HepG2 (cell line): ENCODE results near the gene ANKRD55. TPM values are rescaled to one million over a fixed set of nuclear protein-coding genes. Genes with fewer than 3 reads are reported as not detected.

Source experiments
- AHDC1 ChIP-seq: sonication (generic); formaldehyde crosslinking; IDR thresholded peaks from 2 replicates; pipeline ENCODE4 v1.5.1; 2020; ENCODE audit warnings: mild to moderate bottlenecking, missing genetic modification reagents, borderline replicate concordance
- GFI1 ChIP-seq: sonication (generic); formaldehyde crosslinking; IDR thresholded peaks from 2 replicates; pipeline ENCODE4 v1.5.0; 2020; ENCODE audit warnings: missing genetic modification reagents, mild to moderate bottlenecking, borderline replicate concordance
- HDAC1 ChIP-seq: sonication (generic); formaldehyde crosslinking; IDR thresholded peaks from 2 replicates; pipeline ENCODE4 v1.5.1; 2020; ENCODE audit warnings: mild to moderate bottlenecking, missing genetic modification reagents
- KDM1A ChIP-seq: IDR thresholded peaks from 2 replicates; pipeline ENCODE4 v1.6.1; 2016; ENCODE audit warnings: missing compliant biosample characterization
- MED1 ChIP-seq: sonication (generic); formaldehyde crosslinking; IDR thresholded peaks from 2 replicates; pipeline ENCODE4 v1.4.0; 2020; ENCODE audit warnings: missing genetic modification reagents
- SOX13 ChIP-seq, 3 experiments: fragments of 450-650 bp in 1 of 3; sonication (generic) in 1 of 3; formaldehyde crosslinking in 1 of 3; IDR thresholded peaks in 2 of 3; conservative IDR thresholded peaks in 1 of 3; 2 replicates each; pipeline versions ENCODE4 v1.5.0 to v1.6.1; 2016 to 2020; ENCODE audit warnings: antibody characterized with exemption in 1 of 3, mild to moderate bottlenecking in 1 of 3, missing compliant biosample characterization in 1 of 3, missing genetic modification reagents in 1 of 3, moderate library complexity in 1 of 3
- SRF ChIP-seq: IDR thresholded peaks from 2 replicates; pipeline ENCODE4 v1.6.1; 2011; ENCODE audit warnings: mild to moderate bottlenecking, low read depth, low read length, moderate library complexity
- TSC22D2 ChIP-seq: sonication (generic); formaldehyde crosslinking; IDR thresholded peaks from 2 replicates; pipeline ENCODE4 v1.5.1; 2020; ENCODE audit warnings: missing genetic modification reagents, mild to moderate bottlenecking, borderline replicate concordance
- ZHX2 ChIP-seq, 2 experiments: sonication (generic) in 1 of 2; formaldehyde crosslinking in 1 of 2; IDR thresholded peaks; 2 replicates each; pipeline versions ENCODE4 v1.6.1 to v1.9.0; 2014 to 2022; ENCODE audit warnings: antibody characterized with exemption in 1 of 2, borderline replicate concordance in 1 of 2, inconsistent platforms in 1 of 2, low read depth in 1 of 2, missing genetic modification reagents in 1 of 2
- ZNF281 ChIP-seq: sonication (generic); formaldehyde crosslinking; IDR thresholded peaks from 2 replicates; pipeline ENCODE4 v1.4.0; 2020; ENCODE audit warnings: missing genetic modification reagents, borderline replicate concordance
- ZNF282 ChIP-seq: fragments of 450-650 bp; IDR thresholded peaks from 2 replicates; pipeline ENCODE4 v1.6.1; 2018; ENCODE audit not compliant: partially characterized antibody
- ZNF878 ChIP-seq: sonication (generic); formaldehyde crosslinking; IDR thresholded peaks from 2 replicates; pipeline ENCODE4 v1.8.1; 2023; ENCODE audit warnings: mild to moderate bottlenecking, missing genetic modification reagents, moderate library complexity
- polyA plus RNA-seq, 8 experiments: library from polyadenylated mRNA; depleted of rRNA in 3 of 8; stranded (reverse) in 7 of 8; unstranded in 1 of 8; fragments of >200 nt; fragmentation: Illumina TruSeq in 4 of 8; extraction: Trizol in 4 of 8; gene quantifications; 2 replicates each; pipeline versions ENCODE4 v1.2.1 to v1.2.3, GENCODE V29; 2011 to 2016; ENCODE audit warnings: low read depth in 4 of 8, missing spikeins in 1 of 8, mixed read lengths in 1 of 8; ENCODE audit not compliant: insufficient read depth in 1 of 8
- total RNA-seq, 5 experiments: library from RNA; depleted of rRNA; stranded (reverse); fragments of >200 nt; fragmentation: Illumina TruSeq; extraction: Trizol; gene quantifications; 2 replicates each; pipeline ENCODE4 v1.2.3, GENCODE V29; 2016; ENCODE audit warnings: low read depth in 1 of 5

The ANKRD55 gene
- total and polyA plus RNA-seq, 2 of the 13 experiments (the other 11 are each of a cell fraction or from before 2014, with no cell fraction given): 0.11 to 0.28 TPM

- peak; percentile 68; the same call in 1 of the 2 replicates for TF ChIP-seq ZNF281
- TF ChIP-seq GFI1: peak; percentile 89
- no peak for TF ChIP-seq ZNF878 (CRISPR knock-in tag)
- no peak for TF ChIP-seq ZHX2 (IDR thresholded peaks at IDR 0.05; ENCODE audit: low read depth)
- no peak for TF ChIP-seq ZHX2 (CRISPR knock-in tag; IDR thresholded peaks at IDR 0.05; ENCODE audit: borderline replicate concordance)
- no peak for TF ChIP-seq SRF
- TF ChIP-seq HDAC1 (CRISPR knock-in tag): peak; percentile 44; the same call in 1 of the 2 replicates
- no peak for TF ChIP-seq TSC22D2
- peak; percentile 67 for TF ChIP-seq AHDC1 (CRISPR knock-in tag)
- TF ChIP-seq KDM1A (CRISPR knock-in tag): peak; percentile 77; the same call in 1 of the 2 replicates
- TF ChIP-seq ZNF282: no peak
- TF ChIP-seq MED1 (CRISPR knock-in tag): peak; percentile 88
- TF ChIP-seq SOX13 (IDR thresholded peaks at IDR 0.05): peak; percentile 77; the same call in 1 of the 2 replicates
- TF ChIP-seq SOX13 (CRISPR knock-in tag; conservative IDR thresholded peaks at IDR 0.05 in 1 of 2, IDR thresholded peaks at IDR 0.05 in 1 of 2): peak in 1 of 2 experiments; percentile 98; a peak in 2 of 4 replicates
Observed at GRCh38 chr5:56202483-56202882, 30.6 kb downstream of the ANKRD55 start (continued).
